ENCODE data around the gene CECR2. TPM values are rescaled to one million over a fixed set of nuclear protein-coding genes. Genes with fewer than 3 reads are reported as not detected.
"Not testable (repeated sequence)": the region's sequence is repeated elsewhere in the genome, so short reads cannot be mapped to it uniquely, and the experiment has no call there.

CECR2 gene
- total RNA-seq, 1 donor from 2014 or later = 0.10 TPM

GRCh38 chr22:17512960-17513359 is 143.7 kb downstream of the CECR2 start:
- no peak for DNase-seq (ENCODE audit: low read depth)

- no peak for DNase-seq (ENCODE audit: low read depth)
These were observed 144.4 kb downstream of the CECR2 start for GRCh38 chr22:17513612-17514011.

GRCh38 chr22:17514084-17514483 is 144.8 kb downstream of the CECR2 start:
- no peak for DNase-seq (ENCODE audit: low read depth)

DNA sequence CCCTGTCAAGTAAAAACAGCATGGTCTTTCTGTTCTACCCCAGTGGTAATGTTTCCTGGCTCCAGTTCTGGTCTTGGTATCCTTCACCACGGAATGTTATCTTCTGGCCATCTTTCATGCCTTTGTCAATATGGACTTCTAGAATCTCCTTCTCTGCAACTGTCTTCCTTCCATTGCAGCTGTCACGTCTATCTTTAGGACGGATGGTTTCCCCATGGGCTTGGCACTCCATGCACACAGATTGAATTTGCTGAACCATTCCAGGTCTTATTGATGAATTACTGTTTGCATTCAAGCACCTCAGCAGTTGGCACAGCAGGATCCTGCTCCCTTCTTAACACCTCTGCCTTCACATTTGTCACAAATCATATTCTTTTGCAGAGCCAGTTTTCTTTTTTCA is 149.1 kb downstream of the CECR2 start:
- DNase-seq (ENCODE audit: low read depth) = no peak

- DNase-seq (ENCODE audit: low read depth) = not testable (repeated sequence)
These were observed 152.7 kb downstream of the CECR2 start for GRCh38 chr22:17521971-17522370.

- DNase-seq (ENCODE audit: low read depth) = no peak
These were observed 154.7 kb downstream of the CECR2 start for GRCh38 chr22:17523925-17524324.

DNA sequence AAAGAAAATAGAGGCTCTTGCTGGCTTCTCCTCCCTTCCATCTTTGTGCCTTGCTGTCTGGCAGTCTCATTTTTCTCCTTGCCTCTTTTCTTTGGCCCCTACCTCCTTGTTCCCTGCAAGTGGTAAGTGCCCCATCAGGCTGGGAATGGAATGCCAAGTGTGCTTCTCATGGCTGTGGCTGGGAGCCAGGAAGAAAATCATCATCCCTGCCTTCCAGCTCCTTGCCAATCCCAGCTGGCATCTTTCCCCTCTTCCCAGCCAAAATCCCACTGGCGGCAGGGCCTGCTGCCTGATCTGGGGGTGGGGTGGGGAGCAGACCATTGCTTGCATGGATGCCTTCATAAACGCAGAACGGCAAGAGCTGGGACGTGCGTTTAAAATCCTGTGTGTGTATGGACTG is 167.0 kb downstream of the CECR2 start:
- DNase-seq (ENCODE audit: low read depth) = peak; percentile 2

DNA sequence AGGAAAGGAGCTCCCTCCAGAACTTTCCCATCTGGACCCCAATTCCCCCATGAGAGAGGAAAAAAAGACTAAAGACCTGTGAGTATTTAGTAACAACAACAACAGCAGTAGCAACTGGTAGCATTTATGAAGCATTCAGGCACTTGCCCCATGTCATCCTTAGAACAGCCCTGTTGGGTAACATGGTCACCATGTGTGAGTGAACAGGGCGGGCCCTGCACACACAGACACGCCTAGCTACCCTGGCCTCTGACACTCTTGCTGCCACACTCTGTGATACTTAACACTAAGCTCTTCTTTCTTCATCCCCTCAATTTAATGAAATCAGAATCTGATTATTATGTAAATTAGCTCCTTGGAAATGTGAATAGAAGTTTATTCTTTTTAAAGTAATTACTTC is 167.9 kb downstream of the CECR2 start:
- no peak for DNase-seq (ENCODE audit: low read depth)

GRCh38 chr22:17540481-17540880 is 171.2 kb downstream of the CECR2 start:
- DNase-seq (ENCODE audit: low read depth) = no peak

DNA sequence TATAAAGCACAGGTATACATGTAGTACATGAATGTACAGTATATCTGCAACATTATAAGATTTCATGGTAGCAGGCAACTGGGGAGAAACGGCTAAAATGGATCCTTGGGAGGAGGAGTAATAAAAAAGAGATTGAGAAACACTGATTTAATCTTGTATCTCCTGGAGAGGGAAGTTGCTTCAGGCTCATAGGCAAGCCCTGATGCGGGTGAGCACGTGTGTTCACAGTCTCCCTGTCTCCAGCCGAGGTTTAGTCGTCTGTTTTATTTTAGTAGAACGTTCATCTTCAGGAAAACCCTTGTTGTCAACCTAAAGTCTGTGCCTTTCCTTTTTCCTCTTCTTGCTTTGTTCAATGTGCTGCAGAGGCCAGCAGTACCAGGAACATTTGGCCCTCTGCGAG is 172.2 kb downstream of the CECR2 start:
- DNase-seq (ENCODE audit: low read depth) = no peak

GRCh38 chr22:17542452-17542851 is 173.2 kb downstream of the CECR2 start:
- no peak for DNase-seq (ENCODE audit: low read depth)

DNA sequence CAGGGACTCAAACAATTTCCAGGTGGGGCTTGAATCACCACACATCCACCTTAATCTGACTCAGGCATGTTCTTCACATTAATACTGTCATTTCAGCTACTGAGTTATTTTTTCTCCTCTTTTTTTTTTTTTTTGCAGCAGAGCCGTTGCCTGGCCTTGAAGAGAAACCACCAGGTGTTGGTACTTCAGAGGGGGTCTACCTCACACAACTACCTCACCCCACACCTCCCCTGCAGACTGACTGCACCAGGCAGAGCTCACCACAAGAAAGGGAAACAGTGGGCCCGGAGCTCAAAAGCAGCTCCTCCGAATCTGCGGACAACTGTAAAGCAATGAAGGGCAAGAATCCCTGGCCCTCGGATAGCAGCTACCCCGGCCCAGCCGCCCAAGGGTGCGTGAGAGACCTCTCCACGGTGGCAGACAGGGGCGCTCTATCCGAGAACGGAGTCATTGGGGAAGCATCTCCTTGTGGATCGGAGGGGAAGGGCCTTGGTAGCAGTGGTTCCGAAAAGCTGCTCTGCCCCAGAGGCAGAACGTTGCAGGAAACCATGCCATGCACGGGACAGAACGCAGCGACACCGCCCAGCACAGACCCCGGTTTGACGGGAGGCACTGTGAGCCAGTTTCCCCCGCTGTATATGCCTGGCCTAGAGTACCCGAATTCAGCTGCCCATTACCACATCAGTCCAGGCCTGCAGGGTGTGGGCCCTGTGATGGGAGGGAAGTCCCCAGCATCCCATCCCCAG is 178.9 kb downstream of the CECR2 start:
- DNase-seq (ENCODE audit: low read depth) = no peak

- no peak for DNase-seq (ENCODE audit: low read depth)
These were observed 179.4 kb downstream of the CECR2 start for GRCh38 chr22:17548756-17549035.

- DNase-seq (ENCODE audit: low read depth) = no peak
These were observed 179.9 kb downstream of the CECR2 start for GRCh38 chr22:17549183-17549582.

- no peak for DNase-seq (ENCODE audit: low read depth)
These were observed 180.4 kb downstream of the CECR2 start for GRCh38 chr22:17549655-17550054.

DNA sequence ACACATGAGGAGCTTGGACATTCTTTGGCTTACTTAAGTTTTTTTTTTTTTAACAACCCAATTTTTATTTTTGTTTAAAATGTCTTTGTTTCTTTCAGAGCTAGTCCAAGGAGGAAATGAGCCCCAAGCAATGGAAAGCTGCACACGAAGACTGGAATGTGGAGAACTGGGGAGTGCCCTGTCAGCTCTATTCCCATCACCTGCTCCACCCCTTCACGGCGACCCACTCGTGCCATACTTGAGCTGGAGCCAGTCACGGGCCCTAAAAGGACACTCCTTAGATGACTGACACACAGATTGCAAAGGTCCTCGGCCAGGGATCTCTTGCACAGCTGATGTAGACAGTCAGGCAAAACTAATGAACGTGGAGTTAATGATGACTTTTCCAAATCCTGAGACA is 183.5 kb downstream of the CECR2 start:
- DNase-seq (ENCODE audit: low read depth) = peak; percentile 5

DNA sequence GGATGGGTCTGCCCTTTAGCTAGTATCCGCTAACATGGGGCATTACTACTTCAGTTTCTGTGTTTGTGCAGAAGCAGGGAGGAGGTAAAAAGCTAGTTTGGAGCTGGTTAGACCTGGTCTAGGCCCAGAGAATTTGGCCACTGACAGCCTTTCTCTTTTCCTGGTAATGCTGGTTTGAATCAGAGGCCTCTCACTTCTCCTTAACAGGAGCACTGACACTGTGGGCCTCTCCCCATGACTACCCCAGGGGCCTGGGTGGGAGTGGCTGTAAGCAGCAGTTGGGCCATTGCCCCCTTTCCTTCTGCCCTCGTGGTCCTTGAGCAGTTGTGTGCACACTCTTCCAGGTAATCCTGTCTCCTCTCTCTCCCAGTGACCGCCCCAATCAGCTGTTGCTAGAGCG is 185.6 kb downstream of the CECR2 start:
- DNase-seq (ENCODE audit: low read depth) = no peak

- no peak for DNase-seq (ENCODE audit: low read depth)
These were observed 189.9 kb downstream of the CECR2 start for GRCh38 chr22:17559188-17559587.

DNA sequence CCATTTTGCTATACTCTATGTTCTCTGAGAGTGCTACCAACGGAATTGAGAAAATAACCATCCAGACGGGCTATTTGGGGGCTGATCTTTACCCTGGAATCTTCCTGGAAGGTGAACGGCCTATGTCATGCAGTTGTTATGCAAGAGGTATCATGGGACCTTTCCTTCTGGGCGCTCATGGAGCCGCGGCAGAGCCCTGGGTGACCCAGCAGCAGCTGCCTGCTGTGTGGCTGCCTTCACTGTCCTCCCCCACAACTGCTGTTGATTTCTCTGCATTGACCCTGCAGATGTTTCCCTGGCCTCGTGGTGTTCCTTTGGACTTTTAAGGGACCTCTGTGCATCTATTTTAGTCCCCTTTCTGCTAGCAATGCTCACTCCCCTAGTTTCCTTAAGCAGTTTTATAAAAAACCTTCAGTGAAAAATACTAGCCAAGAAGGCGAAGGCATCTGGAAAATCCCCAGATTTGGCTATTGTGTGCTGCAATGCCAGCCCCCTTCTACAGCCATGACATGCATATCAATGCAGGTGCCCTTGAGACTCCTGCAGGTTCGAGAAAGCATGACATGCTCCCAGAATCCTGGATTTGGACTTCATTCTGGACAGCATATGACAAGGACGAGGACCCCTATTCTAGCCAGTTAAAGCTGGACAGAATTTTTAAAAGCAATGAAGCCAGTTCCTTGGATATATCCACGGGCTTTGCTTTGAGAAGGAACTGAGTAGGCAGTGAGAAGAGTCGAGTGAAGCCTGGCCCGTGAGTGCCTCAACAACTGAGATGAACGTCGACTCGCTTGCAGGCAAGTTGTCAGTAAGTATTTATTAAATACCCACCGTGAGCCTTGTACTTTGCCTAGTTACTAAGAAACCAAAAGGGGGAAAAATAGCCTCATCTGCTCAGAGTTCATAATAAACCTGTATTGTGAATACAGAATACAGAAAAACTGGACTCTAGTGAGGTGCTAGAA is 193.9 kb downstream of the CECR2 start, which contains the start of gene SLC25A18:
TSS of gene SLC25A18 (plus strand) at position 593 of the 965 bp plus-strand sequence. CDS start 16,447 bp downstream, outside the sequence.
- DNase-seq (ENCODE audit: low read depth) = peak; percentile 61

DNA sequence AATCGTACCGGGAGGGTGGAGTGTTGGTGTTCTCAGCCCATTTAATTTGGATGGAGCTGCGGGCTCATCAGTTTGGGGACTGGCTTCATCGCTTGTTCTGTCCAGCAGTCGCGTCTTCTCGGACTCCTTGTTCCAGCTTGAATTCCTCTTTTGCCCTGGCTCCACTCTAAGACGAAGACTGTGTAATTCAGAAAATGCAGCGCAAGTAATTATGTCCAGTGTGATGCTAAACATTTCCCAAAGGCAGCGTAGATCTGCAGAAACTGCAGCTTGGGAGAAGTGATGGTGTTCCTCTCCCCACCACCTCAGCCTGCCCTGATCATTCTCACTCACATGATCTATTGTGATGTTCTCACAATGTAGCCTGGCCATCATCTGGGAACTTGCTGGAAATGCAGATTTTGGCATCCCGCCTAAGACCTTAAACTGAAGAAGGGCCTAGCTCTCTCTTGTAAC is 194.7 kb downstream of the CECR2 start:
- no peak for DNase-seq (ENCODE audit: low read depth)

DNA sequence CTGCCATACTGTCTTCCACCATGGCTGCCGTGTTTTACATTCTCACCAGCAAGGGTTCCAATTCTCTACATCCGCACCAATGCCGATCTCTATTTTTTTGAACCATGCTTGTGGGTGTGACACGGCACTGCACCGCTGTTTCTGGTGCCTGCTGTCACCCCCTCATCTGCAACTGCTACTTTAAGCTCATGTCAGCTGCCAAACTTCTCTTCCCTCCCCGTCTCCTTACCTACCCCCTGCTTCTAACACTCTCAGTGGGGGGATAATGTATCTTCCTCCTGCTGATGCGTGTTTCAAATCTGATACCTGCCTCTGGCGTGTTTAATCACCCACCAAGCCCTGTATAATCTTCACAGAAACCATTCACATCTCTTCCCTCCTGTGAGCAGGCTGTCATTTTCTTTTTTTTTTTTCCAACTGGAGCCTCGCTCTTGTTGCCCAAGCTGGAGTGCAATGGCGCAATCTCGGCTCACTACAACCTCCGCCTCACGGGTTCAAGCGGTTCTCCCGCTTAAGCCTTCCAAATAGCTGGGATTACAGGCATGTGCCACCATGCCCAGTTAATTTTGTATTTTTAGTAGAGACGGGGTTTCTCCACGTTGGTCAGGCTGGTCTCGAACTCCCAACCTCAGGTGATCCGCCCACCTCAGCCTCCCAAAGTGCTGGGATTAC is 196.9 kb downstream of the CECR2 start:
- DNase-seq (ENCODE audit: low read depth) = not testable (repeated sequence)

DNA sequence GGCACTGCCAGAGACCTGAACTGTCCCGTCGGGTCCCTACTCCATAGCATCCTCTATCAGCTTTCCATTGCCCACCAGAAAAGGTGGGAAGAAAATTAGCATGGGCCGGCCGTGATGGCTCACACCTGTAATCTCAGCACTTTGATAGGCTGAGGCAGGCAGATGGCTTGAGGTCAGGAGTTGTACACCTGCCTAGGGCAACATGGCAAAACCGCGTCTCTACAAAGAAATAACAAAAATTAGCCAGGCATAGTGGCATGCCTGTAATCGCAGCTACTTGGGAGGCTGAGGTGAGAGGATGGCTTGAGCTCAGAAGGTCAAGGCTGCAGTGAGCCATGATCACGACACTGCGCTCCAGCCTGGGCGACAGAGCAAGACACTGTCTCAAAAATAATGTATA is 197.5 kb downstream of the CECR2 start:
- DNase-seq (ENCODE audit: low read depth) = no peak

All from renal cortical epithelial cell (primary cell).